Ishikawa (cell line): ENCODE results near the gene CEMIP2.

Experiments
- CEBPB ChIP-seq: IDR thresholded peaks from 2 replicates; pipeline ENCODE4 v1.6.1; 2012
- CREB1 ChIP-seq: IDR thresholded peaks from 2 replicates; pipeline ENCODE4 v1.6.1; 2012; ENCODE audit warnings: low read depth
- EP300 ChIP-seq: IDR thresholded peaks from 2 replicates; pipeline ENCODE4 v1.6.1; 2012; ENCODE audit warnings: borderline replicate concordance
- MAX ChIP-seq: IDR thresholded peaks from 2 replicates; pipeline ENCODE4 v1.6.1; 2012
- NFIC ChIP-seq: IDR thresholded peaks from 2 replicates; pipeline ENCODE4 v1.6.1; 2012
- RAD21 ChIP-seq: IDR thresholded peaks from 2 replicates; pipeline ENCODE4 v1.6.1; 2012; ENCODE audit warnings: low read depth
- REST ChIP-seq: IDR thresholded peaks from 2 replicates; pipeline ENCODE4 v1.6.1; 2012; ENCODE audit warnings: low read depth, mild to moderate bottlenecking
- TAF1 ChIP-seq: IDR thresholded peaks from 2 replicates; pipeline ENCODE4 v1.6.1; 2012; ENCODE audit warnings: low read depth, mild to moderate bottlenecking
- TCF12 ChIP-seq: IDR thresholded peaks from 2 replicates; pipeline ENCODE4 v1.6.1; 2012; ENCODE audit warnings: low read depth
- YY1 ChIP-seq: IDR thresholded peaks from 2 replicates; pipeline ENCODE4 v1.6.1; 2012; ENCODE audit warnings: low read depth
- TF ChIP-seq, protein P1 (sequence below): IDR thresholded peaks from 2 replicates; pipeline ENCODE4 v1.6.1; 2012

DNA sequence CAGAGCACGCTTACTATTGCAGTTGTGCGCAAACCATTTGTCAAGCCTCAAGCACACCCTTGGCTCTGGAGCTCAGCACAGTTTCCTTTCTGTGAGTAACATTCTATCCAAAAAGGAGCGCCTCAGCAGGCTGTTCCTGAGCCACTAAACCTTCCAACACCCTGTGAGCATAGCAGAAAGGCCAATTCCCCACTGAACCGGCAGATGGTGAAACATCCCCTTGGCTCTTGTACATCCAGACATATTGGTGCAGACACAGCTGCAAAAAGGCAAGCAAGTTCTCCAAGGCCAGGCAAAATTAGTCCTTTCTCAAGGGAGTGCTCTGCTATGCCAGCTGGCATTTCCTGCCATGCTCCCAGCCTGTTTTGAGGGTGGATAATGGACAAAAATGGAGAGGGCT, 44.1 kb upstream of the CEMIP2 start:
- TF ChIP-seq EP300 (no peak), MAX (no peak), CREB1 (no peak), TCF12 (no peak), REST (no peak), CEBPB (no peak), RAD21 (no peak), TAF1 (no peak), YY1 (no peak), NFIC (no peak)
- TF ChIP-seq, protein P1, sequence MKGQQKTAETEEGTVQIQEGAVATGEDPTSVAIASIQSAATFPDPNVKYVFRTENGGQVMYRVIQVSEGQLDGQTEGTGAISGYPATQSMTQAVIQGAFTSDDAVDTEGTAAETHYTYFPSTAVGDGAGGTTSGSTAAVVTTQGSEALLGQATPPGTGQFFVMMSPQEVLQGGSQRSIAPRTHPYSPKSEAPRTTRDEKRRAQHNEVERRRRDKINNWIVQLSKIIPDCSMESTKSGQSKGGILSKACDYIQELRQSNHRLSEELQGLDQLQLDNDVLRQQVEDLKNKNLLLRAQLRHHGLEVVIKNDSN: no peak
